DMS53 treated with DMSO at 0.1 percent for 48 hours (cell line): ENCODE results near the gene TMPRSS6.

Source experiments
- DNase-seq: peaks from one replicate; lab custom pipeline; 2025; ENCODE audit not compliant: unreplicated experiment; lab: John Stamatoyannopoulos, UW

Gene TMPRSS6

DNA sequence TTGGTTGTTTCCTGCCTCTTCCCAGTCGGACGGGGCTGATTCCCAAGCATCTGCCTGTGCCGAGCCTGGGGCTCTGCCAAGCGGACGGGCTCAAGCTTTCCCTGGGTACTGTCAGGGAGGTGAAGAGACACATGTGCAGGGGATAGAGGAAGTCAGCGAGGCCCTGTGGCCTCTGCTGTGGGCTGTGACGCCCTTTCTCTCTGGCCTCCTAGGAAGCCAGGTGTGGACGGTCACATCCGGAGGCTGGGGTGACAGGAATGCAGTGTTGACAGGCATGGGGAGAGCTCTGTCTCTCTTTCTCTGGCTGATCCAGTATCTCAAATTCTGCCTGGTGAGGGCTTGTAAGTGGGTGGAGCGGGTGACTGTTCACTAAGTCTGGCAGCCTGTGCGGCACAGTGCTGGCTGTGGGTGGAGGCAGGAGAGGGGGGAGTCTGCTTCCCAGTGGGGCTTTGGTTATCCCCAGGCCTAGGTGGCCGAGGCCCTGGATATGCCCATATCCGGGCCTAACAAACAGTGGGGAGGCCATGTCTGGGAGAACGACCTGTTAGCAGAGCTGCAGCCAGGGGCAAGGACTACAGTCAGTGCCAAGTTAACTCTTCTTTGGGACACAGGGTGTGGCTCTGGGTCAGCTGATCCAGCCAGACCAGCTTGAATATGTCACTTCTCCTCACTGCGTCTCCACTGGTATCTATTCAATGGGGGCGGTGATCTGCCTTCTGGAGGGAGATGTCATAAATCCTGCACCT, 56.0 kb downstream of the TMPRSS6 start:
- DNase-seq: no peak

DNA sequence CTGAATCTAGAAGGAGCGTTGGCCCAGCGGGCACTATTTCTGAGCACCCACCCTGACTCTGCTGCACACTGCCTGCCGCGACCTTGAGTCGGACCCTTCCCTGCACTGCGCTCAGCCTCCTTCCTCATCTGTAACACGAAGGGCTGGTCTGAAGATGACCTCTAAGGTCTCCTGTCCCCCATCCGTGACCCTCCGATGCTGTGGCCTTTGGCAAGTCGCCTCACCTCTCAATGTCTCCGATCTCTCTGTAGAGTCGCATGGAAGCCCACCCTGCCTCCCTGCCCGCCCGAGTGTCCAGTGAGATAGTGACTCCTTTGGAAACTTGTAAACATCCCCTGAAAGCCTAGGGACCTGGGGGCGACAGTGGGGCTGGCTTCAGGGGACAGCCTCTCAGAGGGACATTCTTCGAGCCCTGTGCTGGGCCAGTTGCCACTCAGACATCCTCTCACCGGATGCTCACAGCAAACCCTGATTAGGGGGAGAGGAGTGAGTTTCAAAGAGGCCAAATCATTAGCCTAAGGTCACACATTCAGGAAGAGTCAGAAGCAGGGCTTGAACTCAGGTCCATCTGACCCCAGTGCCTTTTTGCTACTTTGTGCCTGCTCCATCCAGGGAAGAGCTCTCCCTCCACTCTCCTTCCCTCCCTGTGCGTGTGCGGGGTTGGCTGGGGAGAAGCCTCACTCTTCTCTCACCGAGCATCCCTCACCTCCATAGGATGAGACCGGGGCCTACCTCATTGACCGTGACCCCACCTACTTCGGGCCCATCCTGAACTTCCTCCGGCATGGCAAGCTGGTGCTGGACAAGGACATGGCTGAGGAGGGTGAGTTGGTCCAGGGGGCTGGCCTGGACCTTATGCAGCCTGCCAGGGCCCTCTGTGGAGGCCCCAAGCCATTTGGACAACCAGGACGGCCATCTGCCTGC, 56.9 kb downstream of the TMPRSS6 start:
- DNase-seq: no peak

DNA sequence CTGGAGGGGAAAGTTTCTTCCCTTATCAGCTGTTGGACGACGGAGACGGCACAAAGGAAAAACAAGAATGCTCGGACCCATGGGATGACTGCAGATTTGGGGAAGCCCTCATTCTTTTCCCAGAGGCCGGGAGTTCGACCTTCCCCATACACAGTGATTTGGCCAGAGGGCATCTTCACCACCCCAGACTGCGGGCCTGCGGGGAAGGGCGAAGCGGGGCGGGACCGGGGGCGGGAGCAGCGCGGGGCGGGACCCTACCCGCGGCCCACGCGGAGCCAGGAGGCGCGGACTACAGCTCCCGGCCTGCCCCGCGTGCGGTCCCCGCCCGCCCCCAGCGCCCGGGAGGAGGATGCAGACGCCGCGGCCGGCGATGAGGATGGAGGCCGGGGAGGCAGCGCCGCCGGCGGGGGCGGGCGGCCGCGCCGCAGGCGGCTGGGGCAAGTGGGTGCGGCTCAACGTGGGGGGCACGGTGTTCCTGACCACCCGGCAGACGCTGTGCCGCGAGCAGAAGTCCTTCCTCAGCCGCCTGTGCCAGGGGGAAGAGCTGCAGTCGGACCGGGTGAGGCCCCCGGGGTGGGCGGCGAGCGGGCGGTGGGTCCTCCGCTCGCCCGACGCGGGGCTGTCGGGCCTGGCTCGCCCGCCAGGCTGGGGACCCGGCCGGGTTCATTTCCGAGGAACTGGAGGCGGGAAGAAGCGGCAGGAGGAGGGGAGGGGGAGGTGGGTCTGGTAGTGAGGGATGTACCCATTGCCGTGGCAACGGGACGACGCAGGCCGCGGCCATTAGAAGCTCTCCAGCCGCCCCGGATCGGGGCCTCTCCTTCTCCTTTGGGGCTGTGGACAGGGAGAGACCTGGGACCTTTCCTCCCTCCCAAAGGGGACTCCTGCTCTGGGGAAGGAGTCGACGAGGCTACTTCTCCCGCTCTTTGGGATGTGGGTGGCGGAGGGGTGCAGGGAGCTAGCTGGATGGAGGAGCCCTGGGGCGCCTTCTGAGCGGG, 57.8 kb downstream of the TMPRSS6 start, which contains the start of gene KCTD17:
KCTD17 (plus strand) TSS at position 352 of the 995 bp plus-strand sequence; CDS start at position 371, 19 bp downstream.
- no peak for DNase-seq

GRCh38 chr22:37050913-37051312, 58.6 kb downstream of the TMPRSS6 start:
- no peak for DNase-seq

GRCh38 chr22:37049224-37049623, 60.3 kb downstream of the TMPRSS6 start:
- no peak for DNase-seq

- no peak for DNase-seq
Measured at GRCh38 chr22:37048133-37048532, 61.4 kb downstream of the TMPRSS6 start.

DNA sequence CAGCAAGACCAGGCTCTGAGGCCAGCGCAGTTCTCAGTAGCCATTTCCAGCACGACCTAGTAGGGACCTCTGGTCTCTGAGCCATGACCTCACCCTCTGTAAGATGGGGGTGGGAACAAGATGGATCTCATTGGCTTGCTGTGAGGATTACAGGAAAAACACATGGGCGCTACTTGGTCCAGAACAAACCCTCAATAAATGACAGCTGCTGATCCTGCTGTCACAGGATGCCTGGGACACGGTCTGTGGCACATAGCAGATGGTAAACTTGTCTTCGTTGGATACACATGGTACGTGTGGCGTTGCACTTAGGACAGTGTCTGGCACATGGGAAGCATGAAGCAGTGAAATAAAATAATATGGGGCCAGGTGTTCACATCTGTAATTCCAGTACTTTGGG, 62.5 kb downstream of the TMPRSS6 start:
- DNase-seq: no peak

GRCh38 chr22:37046589-37046988, 62.9 kb downstream of the TMPRSS6 start:
- no peak for DNase-seq

DNA sequence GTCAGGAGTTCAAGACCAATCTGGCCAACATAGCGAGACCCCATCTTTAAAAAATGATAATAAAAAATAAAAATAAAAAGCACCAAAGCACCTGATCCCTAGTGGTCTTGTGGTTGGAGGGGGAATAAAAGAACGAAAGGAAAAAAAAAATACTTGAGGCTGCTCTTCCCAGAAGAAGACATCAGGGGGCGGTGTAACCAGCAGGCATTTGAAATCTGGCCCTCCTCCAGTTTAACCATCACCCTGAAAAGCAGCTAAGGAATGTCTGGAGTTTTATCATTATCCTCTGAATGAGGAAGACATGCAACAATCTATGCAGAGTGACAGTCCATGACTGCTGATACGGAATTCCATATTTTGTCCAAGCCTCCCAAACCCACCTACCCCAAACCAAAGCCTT, 63.6 kb downstream of the TMPRSS6 start:
- no peak for DNase-seq

DNA sequence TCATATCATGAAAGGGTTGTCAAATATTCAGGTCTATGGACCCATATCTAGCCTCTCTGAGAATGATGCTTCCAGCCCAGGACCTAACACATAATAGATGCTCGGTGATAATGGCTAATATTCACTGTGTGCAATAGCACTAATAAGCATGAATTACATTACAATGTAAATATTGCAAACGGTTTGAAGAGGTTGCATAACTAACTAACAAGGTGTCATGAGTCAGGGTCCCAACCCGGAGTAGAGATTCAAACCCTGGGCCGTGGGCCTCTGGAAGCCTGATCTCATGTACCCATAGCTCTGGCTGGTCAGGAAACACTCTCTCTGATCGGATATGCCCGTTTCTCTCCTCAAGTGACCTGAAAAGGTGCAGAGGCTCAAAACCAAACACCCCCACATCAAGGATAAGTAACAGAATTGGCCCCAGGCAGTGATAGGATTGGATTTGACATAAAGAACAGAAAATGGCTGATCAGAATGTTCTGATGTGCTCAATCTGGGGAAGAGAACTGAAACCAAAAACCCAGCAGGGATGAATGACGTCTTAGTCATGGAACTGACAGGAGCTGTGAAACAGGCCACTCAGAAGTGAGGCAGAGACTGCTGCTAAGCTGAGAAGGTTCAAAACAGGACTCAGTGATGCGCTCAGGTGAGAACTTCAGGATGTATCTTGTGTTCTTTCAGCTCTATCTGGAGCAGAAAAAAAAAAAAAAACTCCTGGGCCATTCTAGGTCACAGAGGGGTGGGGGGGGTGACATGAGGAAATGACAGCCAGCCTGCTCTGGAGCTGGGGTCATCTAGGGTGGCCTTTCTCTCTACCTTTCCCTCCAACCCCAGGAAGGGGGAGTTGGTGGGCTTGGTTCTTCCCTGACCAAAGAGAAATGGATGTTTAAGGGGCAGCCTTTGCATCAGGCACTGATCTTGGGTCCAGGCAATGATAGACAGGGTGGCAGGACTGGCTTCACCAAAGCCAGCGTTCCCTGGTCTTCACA, 64.6 kb downstream of the TMPRSS6 start:
- no peak for DNase-seq

- DNase-seq: peak; percentile 24
Measured at GRCh38 chr22:37043828-37044538, 65.5 kb downstream of the TMPRSS6 start.

DNA sequence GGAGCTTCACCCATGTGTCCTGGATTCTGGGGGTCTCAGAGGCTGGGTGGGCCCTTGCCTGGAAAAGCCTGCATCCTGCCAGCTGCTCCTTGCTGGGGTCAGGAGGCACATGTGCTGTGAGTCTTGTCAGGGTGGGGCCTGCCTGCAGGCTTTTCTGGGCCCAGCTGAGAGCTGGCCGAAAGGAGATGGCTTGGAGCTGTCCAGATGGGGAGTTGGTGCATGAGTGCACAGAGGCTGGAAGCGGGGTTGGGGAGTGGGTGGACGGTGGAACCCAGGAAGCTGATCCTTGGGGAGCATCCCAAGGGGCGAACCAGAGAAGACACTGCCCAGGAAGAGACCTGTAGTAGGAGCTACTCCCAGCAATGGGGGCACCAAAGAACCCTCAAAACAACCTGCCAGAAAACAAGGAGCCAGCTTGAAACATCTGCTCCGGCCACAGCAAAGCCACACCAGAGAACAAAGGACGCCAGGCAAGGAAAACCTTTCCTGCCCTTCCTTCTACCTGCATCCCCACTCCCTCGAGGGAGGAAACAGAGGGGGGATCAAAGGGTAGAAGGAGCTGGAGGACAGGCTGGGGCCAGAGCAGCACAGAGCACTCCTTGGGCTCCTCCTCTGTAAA, 66.2 kb downstream of the TMPRSS6 start:
- no peak for DNase-seq

DNA sequence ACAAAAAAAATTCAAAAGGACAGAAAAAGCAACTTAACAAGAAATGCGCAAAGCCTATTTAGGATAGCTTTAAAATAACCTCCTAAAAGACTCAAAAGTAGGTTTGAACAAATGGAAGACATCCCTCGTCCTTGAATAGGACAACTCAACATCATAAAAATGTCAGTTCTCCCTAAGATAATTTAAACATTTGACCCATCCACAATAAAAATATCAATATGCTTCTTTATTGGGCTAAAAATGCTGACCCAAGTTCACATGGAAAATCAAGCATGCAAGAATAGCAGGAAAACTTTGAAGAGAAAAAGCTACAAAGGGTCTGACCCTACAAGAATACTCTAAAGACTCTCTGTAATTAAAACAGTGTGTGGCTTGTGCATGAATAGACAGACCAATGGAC, 70.0 kb downstream of the TMPRSS6 start:
- DNase-seq: no peak

DNA sequence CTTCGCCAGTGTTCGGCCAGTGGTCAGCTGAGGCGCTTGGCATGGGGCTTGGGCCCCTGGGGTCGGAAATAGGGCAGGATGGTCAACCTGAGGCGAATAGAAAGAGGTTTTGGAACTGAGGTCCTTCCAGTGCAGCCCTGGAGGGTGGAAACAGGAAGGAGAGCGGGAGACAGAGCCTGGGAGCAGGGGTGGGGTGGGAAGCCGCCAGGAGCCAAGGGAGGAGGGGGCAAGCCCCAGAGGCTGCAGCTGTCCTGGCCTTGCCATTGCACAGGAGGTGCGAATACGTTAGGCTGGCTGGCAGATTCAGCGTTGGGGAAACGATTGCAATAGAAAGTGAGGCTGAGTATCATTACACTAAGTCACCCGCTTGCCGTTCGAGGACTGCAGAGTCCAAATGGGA, 71.8 kb downstream of the TMPRSS6 start:
- no peak for DNase-seq

DNA sequence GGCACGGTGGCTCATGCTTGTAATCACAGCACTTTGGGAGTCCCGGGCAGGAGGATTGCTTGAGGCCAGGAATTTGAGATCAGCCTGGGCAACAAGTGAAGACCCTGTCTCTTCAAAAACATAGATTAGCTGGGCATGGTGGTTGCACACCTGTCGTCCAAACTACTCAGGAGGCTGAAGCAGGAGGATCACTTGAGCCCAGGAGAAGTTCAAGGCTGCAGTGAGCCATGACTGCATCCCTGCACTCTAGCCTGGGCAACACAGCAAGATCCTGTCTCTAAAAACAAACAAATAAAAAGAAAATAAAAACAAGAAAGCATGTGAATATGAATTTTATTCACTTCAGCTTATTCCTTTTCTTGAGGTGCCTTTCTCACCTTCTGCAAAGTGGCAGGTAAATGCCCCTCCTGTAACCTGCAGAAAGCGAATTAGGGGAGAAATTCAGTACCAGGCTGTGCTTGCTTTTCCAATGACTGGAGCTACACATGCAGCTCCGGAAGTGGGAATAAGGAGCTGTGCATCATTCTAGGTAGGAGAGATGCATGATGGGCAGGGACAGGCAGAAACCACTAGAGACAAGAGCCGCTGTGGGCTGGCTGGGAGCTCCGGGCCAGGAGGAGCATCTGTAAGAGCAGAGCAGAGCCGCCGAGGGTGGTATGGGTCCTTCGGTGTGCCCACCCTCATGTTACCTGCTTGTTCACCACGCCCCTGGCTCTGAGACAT, 72.7 kb downstream of the TMPRSS6 start:
- DNase-seq: no peak

DNA sequence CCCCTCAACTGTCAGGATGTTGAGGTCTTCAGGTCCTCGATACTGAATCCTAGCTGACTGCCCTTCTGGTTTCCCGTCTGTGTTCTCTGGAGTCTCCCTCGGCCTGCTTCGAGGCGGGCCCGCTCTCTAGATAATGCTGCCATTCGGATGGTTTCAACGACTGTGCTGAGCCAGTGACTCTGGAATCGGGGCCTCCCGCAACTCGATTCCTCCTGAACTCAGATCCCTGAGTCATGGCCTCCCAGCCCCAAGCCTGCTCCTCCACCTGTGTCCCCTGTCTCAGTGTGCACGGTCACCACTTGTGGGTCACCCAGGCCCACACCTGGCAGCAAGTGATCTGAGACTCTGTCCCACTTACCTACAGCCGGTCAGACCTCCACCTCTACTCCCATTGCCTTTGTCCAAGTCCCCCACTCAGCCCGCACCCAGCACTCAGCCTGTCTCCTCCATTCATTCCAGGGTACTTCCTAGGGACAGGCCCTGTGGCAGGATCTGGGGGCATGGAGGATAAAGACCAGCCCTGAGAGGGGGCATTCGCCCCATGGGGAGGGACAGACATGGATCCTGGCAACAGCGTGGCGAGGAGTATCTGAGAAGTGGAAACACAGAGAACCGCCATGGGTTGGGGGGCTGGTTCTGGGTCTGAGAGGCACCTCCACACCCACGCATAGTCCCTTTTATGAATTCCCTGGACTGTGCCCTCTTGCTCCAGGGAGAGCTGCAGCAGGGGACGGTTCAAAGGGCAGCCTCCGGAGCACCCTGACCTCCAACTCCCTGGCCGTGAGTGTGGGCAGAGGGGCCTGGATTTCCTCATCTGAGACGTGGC, 75.7 kb downstream of the TMPRSS6 start:
- DNase-seq: no peak
